ENCODE measurements around the gene C6.

C6 gene

DNA sequence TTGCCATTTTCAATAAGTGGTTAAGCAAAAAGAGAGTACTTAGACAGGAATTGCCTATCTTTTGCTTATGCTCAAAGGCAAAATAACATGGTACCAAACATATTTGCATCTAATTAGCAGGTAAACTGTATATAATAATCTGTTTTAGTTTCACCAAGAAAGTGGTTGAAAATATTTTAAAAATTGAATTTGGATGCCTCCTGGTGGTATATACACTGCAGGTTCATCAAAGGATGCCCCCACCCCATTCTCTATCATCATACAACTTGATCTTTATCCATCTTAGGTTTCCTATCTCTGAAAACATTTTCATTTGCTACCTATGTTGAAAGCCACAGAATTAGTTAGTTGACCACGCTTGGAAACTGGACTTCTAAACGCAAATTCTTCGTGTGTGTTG lies 95.2 kb downstream of the C6 start:
- Histone ChIP-seq H4K12ac (ENCODE audit: low read depth, low read length) (no peak overlapping the region), H3K4me2 (ENCODE audit: low read length) (no peak overlapping the region), H3K27ac (ENCODE audit: low read depth, low read length) (no peak overlapping the region), H3K4ac (ENCODE audit: low read depth, low read length) (no peak overlapping the region), H2BK120ac (ENCODE audit: insufficient read depth, low read length, poor library complexity) (no peak overlapping the region), H2BK5ac (ENCODE audit: low read depth, low read length, poor library complexity) (no peak overlapping the region), H3K4me1 (ENCODE audit: control insufficient read depth in 1 of 2, insufficient read depth in 2 of 2, low read length in 2 of 2) (no peaks in the 10 kb centered on the region), H2AFZ (ENCODE audit: insufficient read depth, low read length, poor library complexity) (no peak overlapping the region), H3K79me2 (ENCODE audit: control insufficient read depth, insufficient read depth, low read length, poor library complexity) (no peaks in the 10 kb centered on the region), H2BK12ac (ENCODE audit: low read length) (no peak overlapping the region), H2AK5ac (ENCODE audit: low read length) (no peak overlapping the region), H3K4me3 (ENCODE audit: low read depth, low read length) (no peak overlapping the region), H3K27me3 (ENCODE audit: insufficient read depth, low read length) (no peaks in the 10 kb centered on the region), H3K23ac (ENCODE audit: low read length) (no peak overlapping the region), H3K79me1 (ENCODE audit: low read length) (no peaks in the 10 kb centered on the region), H3K18ac (ENCODE audit: low read length) (no peak overlapping the region), H3K9ac (ENCODE audit: low read length) (no peak overlapping the region), H3K36me3 (ENCODE audit: control insufficient read depth in 1 of 2, insufficient read depth in 2 of 2, low read length in 2 of 2) (no peaks in the 10 kb centered on the region), H4K91ac (ENCODE audit: low read depth, low read length) (no peak overlapping the region), H4K8ac (ENCODE audit: low read depth, low read length) (no peak overlapping the region), H3K9me3 (ENCODE audit: insufficient read depth, low read depth, low read length) (no peaks in the 10 kb centered on the region), H3K14ac (ENCODE audit: low read length) (no peak overlapping the region)
- WGBS (ENCODE audit: extremely low coverage, insufficient coverage, insufficient read length) = no CpG with 5 or more reads among the region's 3 CpGs
- DNase-seq = no peak

DNA sequence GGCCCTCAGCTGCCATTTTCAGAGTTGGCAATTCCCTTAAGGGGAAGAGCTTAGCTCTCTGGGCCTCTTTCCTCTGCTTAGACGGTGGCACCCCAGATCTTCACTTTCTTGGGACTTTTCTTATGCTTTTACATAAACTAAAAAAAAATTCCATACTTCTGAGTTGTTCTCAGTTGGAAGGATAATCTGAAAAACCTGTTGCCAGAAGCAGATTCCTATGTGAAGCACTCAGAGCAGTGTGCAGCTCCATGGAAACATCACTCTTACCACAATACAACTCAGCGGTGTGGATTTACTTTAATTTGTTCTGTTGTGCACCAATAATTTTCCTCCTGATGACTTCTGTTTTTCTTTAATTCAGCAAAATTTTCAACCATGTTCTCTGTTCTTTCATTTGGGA lies 98.1 kb downstream of the C6 start:
- H2BK12ac ChIP-seq (ENCODE audit: low read length) = no peak overlapping the region
- no peak overlapping the region for H3K4me2 ChIP-seq (ENCODE audit: low read length)
- H3K36me3 ChIP-seq (ENCODE audit: control insufficient read depth in 1 of 2, insufficient read depth in 2 of 2, low read length in 2 of 2) = no peaks in the 10 kb centered on the region
- H2AK5ac ChIP-seq (ENCODE audit: low read length) = no peak overlapping the region
- H3K14ac ChIP-seq (ENCODE audit: low read length) = no peak overlapping the region
- H2BK5ac ChIP-seq (ENCODE audit: low read depth, low read length, poor library complexity) = no peak overlapping the region
- no peaks in the 10 kb centered on the region for H3K27me3 ChIP-seq (ENCODE audit: insufficient read depth, low read length)
- DNase-seq = peak; percentile 50 to 78
- H3K4ac ChIP-seq (ENCODE audit: low read depth, low read length) = no peak overlapping the region
- H4K91ac ChIP-seq (ENCODE audit: low read depth, low read length) = no peak overlapping the region
- H3K9ac ChIP-seq (ENCODE audit: low read length) = no peak overlapping the region
- no CpG with 5 or more reads among the region's 2 CpGs for WGBS (ENCODE audit: extremely low coverage, insufficient coverage, insufficient read length)
- H2AFZ ChIP-seq (ENCODE audit: insufficient read depth, low read length, poor library complexity) = no peak overlapping the region
- H3K9me3 ChIP-seq (ENCODE audit: insufficient read depth, low read depth, low read length) = no peaks in the 10 kb centered on the region
- no peaks in the 10 kb centered on the region for H3K4me1 ChIP-seq (ENCODE audit: control insufficient read depth in 1 of 2, insufficient read depth in 2 of 2, low read length in 2 of 2)
- no peaks in the 10 kb centered on the region for H3K79me1 ChIP-seq (ENCODE audit: low read length)
- H3K18ac ChIP-seq (ENCODE audit: low read length) = no peak overlapping the region
- no peak overlapping the region for H3K23ac ChIP-seq (ENCODE audit: low read length)
- no peak overlapping the region for H3K4me3 ChIP-seq (ENCODE audit: low read depth, low read length)
- no peak overlapping the region for H3K27ac ChIP-seq (ENCODE audit: low read depth, low read length)
- no peaks in the 10 kb centered on the region for H3K79me2 ChIP-seq (ENCODE audit: control insufficient read depth, insufficient read depth, low read length, poor library complexity)
- H4K8ac ChIP-seq (ENCODE audit: low read depth, low read length) = no peak overlapping the region
- no peak overlapping the region for H4K12ac ChIP-seq (ENCODE audit: low read depth, low read length)
- no peak overlapping the region for H2BK120ac ChIP-seq (ENCODE audit: insufficient read depth, low read length, poor library complexity)

DNA sequence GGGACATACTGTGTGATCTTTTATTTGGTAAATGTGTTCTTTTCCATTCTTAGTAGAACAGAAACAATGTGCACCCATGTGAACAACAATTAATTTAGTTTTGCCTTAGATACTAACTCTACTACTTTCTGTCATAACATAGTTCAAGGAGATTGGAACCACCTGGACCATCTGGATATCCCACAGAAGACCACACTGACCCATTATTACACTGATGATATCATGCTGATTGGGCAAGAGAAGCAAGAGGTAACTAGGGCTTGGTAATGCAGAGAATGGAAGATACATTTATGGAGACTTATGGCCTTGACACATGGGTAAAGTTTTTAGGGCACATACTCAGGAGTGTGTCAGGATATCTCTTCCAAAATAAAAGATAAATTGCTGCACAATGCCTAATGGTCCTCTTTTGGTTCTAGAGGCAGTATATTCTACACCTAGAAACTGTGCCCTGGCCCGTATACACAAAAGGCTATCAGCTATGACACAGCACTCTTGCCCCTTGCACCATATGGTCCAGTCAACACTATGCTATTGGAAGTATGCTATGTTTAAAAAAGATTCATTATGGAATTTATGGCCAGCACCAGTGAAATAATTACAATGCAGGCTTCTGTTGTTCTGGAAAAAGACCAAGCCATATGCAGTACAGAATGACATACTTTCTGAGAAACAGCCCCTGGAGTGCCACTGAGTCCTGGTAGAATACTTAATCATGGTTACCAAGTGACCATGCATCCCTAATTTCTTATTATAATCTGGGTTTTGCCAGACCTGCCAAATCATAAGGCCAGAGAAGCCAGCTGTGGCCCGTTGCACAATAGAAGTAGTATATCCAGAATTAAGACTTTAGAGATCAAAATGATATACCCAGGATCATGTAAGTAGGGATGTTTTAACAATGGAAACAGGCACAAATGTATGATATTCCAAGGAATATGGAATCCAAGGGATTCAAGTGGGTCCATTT lies 100.6 kb downstream of the C6 start:
- Histone ChIP-seq H4K12ac (ENCODE audit: low read depth, low read length) (no peak overlapping the region), H3K4ac (ENCODE audit: low read depth, low read length) (no peak overlapping the region), H3K4me1 (ENCODE audit: control insufficient read depth in 1 of 2, insufficient read depth in 2 of 2, low read length in 2 of 2) (no peaks in the 10 kb centered on the region), H3K4me3 (ENCODE audit: low read depth, low read length) (no peak overlapping the region), H3K79me2 (ENCODE audit: control insufficient read depth, insufficient read depth, low read length, poor library complexity) (no peaks in the 10 kb centered on the region), H3K18ac (ENCODE audit: low read length) (no peak overlapping the region), H3K9ac (ENCODE audit: low read length) (no peak overlapping the region), H2BK120ac (ENCODE audit: insufficient read depth, low read length, poor library complexity) (no peak overlapping the region), H3K79me1 (ENCODE audit: low read length) (no peaks in the 10 kb centered on the region), H3K36me3 (ENCODE audit: control insufficient read depth in 1 of 2, insufficient read depth in 2 of 2, low read length in 2 of 2) (no peaks in the 10 kb centered on the region), H4K91ac (ENCODE audit: low read depth, low read length) (no peak overlapping the region), H3K4me2 (ENCODE audit: low read length) (no peak overlapping the region), H2AFZ (ENCODE audit: insufficient read depth, low read length, poor library complexity) (no peak overlapping the region), H3K27ac (ENCODE audit: low read depth, low read length) (no peak overlapping the region), H3K23ac (ENCODE audit: low read length) (no peak overlapping the region), H3K14ac (ENCODE audit: low read length) (no peak overlapping the region), H3K9me3 (ENCODE audit: insufficient read depth, low read depth, low read length) (no peaks in the 10 kb centered on the region), H2AK5ac (ENCODE audit: low read length) (no peak overlapping the region), H2BK12ac (ENCODE audit: low read length) (no peak overlapping the region), H3K27me3 (ENCODE audit: insufficient read depth, low read length) (no peaks in the 10 kb centered on the region), H4K8ac (ENCODE audit: low read depth, low read length) (no peak overlapping the region), H2BK5ac (ENCODE audit: low read depth, low read length, poor library complexity) (no peak overlapping the region)
- DNase-seq = peak; percentile 83 to 92
- WGBS (ENCODE audit: extremely low coverage, insufficient coverage, insufficient read length) = no CpG with 5 or more reads among the region's 2 CpGs

DNA sequence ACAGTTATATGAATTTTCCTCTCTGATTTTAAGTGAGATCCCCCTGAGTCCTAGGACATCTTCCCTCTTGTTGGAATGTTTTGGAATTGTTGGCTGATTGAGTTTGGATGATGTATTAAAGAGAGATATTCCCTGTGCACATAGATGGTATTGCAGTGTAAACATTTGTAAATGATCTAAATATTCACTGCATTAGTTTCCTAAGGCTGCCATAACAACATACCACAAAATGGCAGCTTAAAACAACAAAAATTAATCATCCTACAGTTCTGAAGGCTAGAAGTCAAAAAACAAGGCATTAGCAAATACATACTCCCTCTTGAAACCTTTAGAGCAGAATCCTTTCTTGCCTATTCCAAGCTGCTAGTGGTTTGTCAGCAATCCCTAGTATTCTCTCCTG lies 104.1 kb downstream of the C6 start:
- Histone ChIP-seq H3K9ac (ENCODE audit: low read length) (no peak overlapping the region), H3K79me1 (ENCODE audit: low read length) (no peaks in the 10 kb centered on the region), H2BK5ac (ENCODE audit: low read depth, low read length, poor library complexity) (no peak overlapping the region), H3K4me2 (ENCODE audit: low read length) (no peak overlapping the region), H2BK12ac (ENCODE audit: low read length) (no peak overlapping the region), H3K27me3 (ENCODE audit: insufficient read depth, low read length) (no peaks in the 10 kb centered on the region), H3K18ac (ENCODE audit: low read length) (no peak overlapping the region), H3K79me2 (ENCODE audit: control insufficient read depth, insufficient read depth, low read length, poor library complexity) (no peaks in the 10 kb centered on the region), H3K36me3 (ENCODE audit: control insufficient read depth in 1 of 2, insufficient read depth in 2 of 2, low read length in 2 of 2) (no peaks in the 10 kb centered on the region), H2AFZ (ENCODE audit: insufficient read depth, low read length, poor library complexity) (no peak overlapping the region), H4K8ac (ENCODE audit: low read depth, low read length) (no peak overlapping the region), H4K12ac (ENCODE audit: low read depth, low read length) (no peak overlapping the region), H4K91ac (ENCODE audit: low read depth, low read length) (no peak overlapping the region), H2BK120ac (ENCODE audit: insufficient read depth, low read length, poor library complexity) (no peak overlapping the region), H3K23ac (ENCODE audit: low read length) (no peak overlapping the region), H2AK5ac (ENCODE audit: low read length) (no peak overlapping the region), H3K9me3 (ENCODE audit: insufficient read depth, low read depth, low read length) (no peaks in the 10 kb centered on the region), H3K14ac (ENCODE audit: low read length) (no peak overlapping the region), H3K4me3 (ENCODE audit: low read depth, low read length) (no peak overlapping the region), H3K27ac (ENCODE audit: low read depth, low read length) (no peak overlapping the region), H3K4ac (ENCODE audit: low read depth, low read length) (no peak overlapping the region), H3K4me1 (ENCODE audit: control insufficient read depth in 1 of 2, insufficient read depth in 2 of 2, low read length in 2 of 2) (no peaks in the 10 kb centered on the region)
- no peak for DNase-seq

Data from trophoblast cell (in vitro differentiated cells and primary cell).